Neural cell (in vitro differentiated cells): ENCODE data around the gene ELP5. TPM values are rescaled to one million over a fixed set of nuclear protein-coding genes. Genes with fewer than 3 reads are reported as not detected.

Experiments used
- H2AFZ ChIP-seq: fragments of 200-600, 300-800 bp; sonication (generic), shearing (Covaris generic); 2 replicates; pipeline ENCODE4 v1.6.0; 2014; ENCODE audit warnings: low read depth, mild to moderate bottlenecking, antibody characterized with exemption, low read length, moderate library complexity
- H3F3A ChIP-seq: fragments of 200-600 bp; shearing (Covaris generic); 2 replicates; pipeline ENCODE4 v1.6.1; 2016; ENCODE audit warnings: mild to moderate bottlenecking, moderate library complexity, mixed read lengths, antibody characterized with exemption, low read length; ENCODE audit not compliant: insufficient read depth, poor library complexity, severe bottlenecking
- H3K27ac ChIP-seq: fragments of 200-600, 300-800 bp; sonication (generic), shearing (Covaris generic); 2 replicates; pipeline ENCODE4 v1.5.1; 2014; ENCODE audit warnings: mild to moderate bottlenecking, low read length, moderate library complexity
- H3K27me3 ChIP-seq: fragments of 300-800, 200-600 bp; sonication (generic), shearing (Covaris generic); 2 replicates; pipeline ENCODE4 v1.6.0; 2014; ENCODE audit warnings: mild to moderate bottlenecking, low read depth, low read length, moderate library complexity; ENCODE audit not compliant: insufficient read depth
- H3K36me3 ChIP-seq: fragments of 300-800, 200-600 bp; sonication (generic), shearing (Covaris generic); 2 replicates; pipeline ENCODE4 v1.5.1; 2014; ENCODE audit warnings: mild to moderate bottlenecking, antibody characterized with exemption, low read length, moderate library complexity; ENCODE audit not compliant: insufficient read depth
- H3K4me2 ChIP-seq: fragments of 300-800, 200-600 bp; sonication (generic), shearing (Covaris generic); 2 replicates; pipeline ENCODE4 v1.6.0; 2014; ENCODE audit warnings: mild to moderate bottlenecking, low read length
- H3K4me3 ChIP-seq: fragments of 300-800, 200-600 bp; sonication (generic), shearing (Covaris generic); 2 replicates; pipeline ENCODE4 v1.5.1; 2014; ENCODE audit warnings: mild to moderate bottlenecking, low read length, moderate library complexity
- H3K79me2 ChIP-seq: fragments of 200-600 bp; shearing (Covaris generic); replicated peaks from 2 replicates; pipeline ENCODE4 v1.6.0; 2014; ENCODE audit warnings: mild to moderate bottlenecking, low read length, moderate library complexity; ENCODE audit not compliant: insufficient read depth
- H3K9ac ChIP-seq: fragments of 300-800, 200-600 bp; sonication (generic), shearing (Covaris generic); 2 replicates; pipeline ENCODE4 v1.6.1; 2016; ENCODE audit warnings: mild to moderate bottlenecking, low read length, mixed read lengths
- H3K9me2 ChIP-seq: fragments of 200-600 bp; shearing (Covaris generic); 2 replicates; pipeline ENCODE4 v1.6.1; 2016; ENCODE audit warnings: mild to moderate bottlenecking, low read length, mixed read lengths; ENCODE audit not compliant: insufficient read depth
- H3K9me3 ChIP-seq: fragments of 200-600, 300-800 bp; sonication (generic), shearing (Covaris generic); 2 replicates; pipeline ENCODE4 v1.6.1; 2016; ENCODE audit warnings: mild to moderate bottlenecking, mixed run types, low read length, moderate library complexity, mixed read lengths
- H4K20me1 ChIP-seq: fragments of 200-600 bp; shearing (Covaris generic); 2 replicates; pipeline ENCODE4 v1.6.1; 2016; ENCODE audit warnings: mild to moderate bottlenecking, mixed run types; ENCODE audit not compliant: insufficient read depth
- CTCF ChIP-seq: fragments of 450-650 bp; IDR thresholded peaks from 2 replicates; pipeline ENCODE4 v1.5.1; 2014; ENCODE audit warnings: antibody characterized with exemption, mild to moderate bottlenecking, moderate library complexity; ENCODE audit not compliant: poor library complexity, severe bottlenecking
- EP300 ChIP-seq: fragments of 450-650 bp; conservative IDR thresholded peaks from 2 replicates; pipeline ENCODE4 v1.6.1; 2014; ENCODE audit warnings: antibody characterized with exemption, mild to moderate bottlenecking, moderate library complexity; ENCODE audit not compliant: poor library complexity, severe bottlenecking
- EZH2 ChIP-seq: fragments of 200-600, 300-800 bp; shearing (Covaris generic), sonication (generic); IDR thresholded peaks from 2 replicates; pipeline ENCODE4 v1.6.1; 2014; ENCODE audit warnings: antibody characterized with exemption, low read length, borderline replicate concordance, mild to moderate bottlenecking; ENCODE audit not compliant: insufficient read depth, poor library complexity, severe bottlenecking
- MXI1 ChIP-seq: fragments of 450-650 bp; conservative IDR thresholded peaks from 2 replicates; pipeline ENCODE4 v1.6.1; 2014; ENCODE audit warnings: antibody characterized with exemption, mild to moderate bottlenecking; ENCODE audit not compliant: poor library complexity, severe bottlenecking
- POLR2AphosphoS5 ChIP-seq: IDR thresholded peaks from 2 replicates; pipeline ENCODE4 v1.6.1; 2012
- RAD21 ChIP-seq: fragments of 450-650 bp; conservative IDR thresholded peaks from 2 replicates; pipeline ENCODE4 v1.6.1; 2014; ENCODE audit warnings: antibody characterized with exemption, mild to moderate bottlenecking, moderate library complexity
- SMC3 ChIP-seq: fragments of 450-650 bp; conservative IDR thresholded peaks from 2 replicates; pipeline ENCODE4 v1.6.1; 2014; ENCODE audit warnings: antibody characterized with exemption, mild to moderate bottlenecking, moderate library complexity; ENCODE audit not compliant: poor library complexity
- TAF1 ChIP-seq: IDR thresholded peaks from 2 replicates; pipeline ENCODE4 v1.6.1; 2012; ENCODE audit warnings: low read depth
- polyA plus RNA-seq: library from polyadenylated mRNA; depleted of rRNA; stranded (reverse); fragments of >200 nt; gene quantifications from 2 replicates; pipeline ENCODE4 v1.2.3, GENCODE V29; 2014
- TF ChIP-seq, protein P1 (sequence below): IDR thresholded peaks from 2 replicates; pipeline ENCODE4 v1.6.1; 2012; ENCODE audit warnings: borderline replicate concordance

Gene ELP5
- polyA plus RNA-seq, 1 donor from 2014 or later, result 82.7 TPM

DNA sequence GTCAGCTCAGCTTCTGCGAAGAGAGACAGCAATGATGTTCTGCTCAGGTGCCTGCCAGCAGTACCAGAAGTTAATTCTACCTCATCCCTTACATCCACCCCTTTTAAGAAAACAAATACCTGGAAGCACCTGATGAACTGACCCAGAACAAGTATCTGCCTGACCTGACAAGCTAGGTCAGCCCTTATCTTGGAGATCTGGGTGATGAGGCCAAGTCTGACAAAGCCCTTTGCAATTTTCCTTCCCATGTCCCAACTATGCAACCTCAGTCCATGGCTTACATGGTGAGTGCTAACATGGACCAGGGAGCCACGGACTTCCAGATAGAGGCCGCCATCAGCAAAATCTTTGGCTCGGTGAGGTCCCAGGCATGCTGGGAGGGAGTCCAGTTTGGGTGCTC, 28.6 kb upstream of the ELP5 start:
- no peak overlapping the region for H3K27ac ChIP-seq
- H3K36me3 ChIP-seq, result no peaks in the 10 kb centered on the region
- H3K4me2 ChIP-seq, result no peak overlapping the region
- H3K9ac ChIP-seq, result no peak overlapping the region
- H4K20me1 ChIP-seq, result no peaks in the 10 kb centered on the region
- no peak overlapping the region for H3K4me3 ChIP-seq
- H3K27me3 ChIP-seq, result no peaks in the 10 kb centered on the region
- no peaks in the 10 kb centered on the region for H3K9me2 ChIP-seq
- no peaks in the 10 kb centered on the region for H3F3A ChIP-seq
- H3K9me3 ChIP-seq, result no peaks in the 10 kb centered on the region
- peaks cover 10% of the 10 kb centered on the region for H3K79me2 ChIP-seq
- no peak for TF ChIP-seq CTCF
- no peak for TF ChIP-seq TAF1
- TF ChIP-seq, protein P1, sequence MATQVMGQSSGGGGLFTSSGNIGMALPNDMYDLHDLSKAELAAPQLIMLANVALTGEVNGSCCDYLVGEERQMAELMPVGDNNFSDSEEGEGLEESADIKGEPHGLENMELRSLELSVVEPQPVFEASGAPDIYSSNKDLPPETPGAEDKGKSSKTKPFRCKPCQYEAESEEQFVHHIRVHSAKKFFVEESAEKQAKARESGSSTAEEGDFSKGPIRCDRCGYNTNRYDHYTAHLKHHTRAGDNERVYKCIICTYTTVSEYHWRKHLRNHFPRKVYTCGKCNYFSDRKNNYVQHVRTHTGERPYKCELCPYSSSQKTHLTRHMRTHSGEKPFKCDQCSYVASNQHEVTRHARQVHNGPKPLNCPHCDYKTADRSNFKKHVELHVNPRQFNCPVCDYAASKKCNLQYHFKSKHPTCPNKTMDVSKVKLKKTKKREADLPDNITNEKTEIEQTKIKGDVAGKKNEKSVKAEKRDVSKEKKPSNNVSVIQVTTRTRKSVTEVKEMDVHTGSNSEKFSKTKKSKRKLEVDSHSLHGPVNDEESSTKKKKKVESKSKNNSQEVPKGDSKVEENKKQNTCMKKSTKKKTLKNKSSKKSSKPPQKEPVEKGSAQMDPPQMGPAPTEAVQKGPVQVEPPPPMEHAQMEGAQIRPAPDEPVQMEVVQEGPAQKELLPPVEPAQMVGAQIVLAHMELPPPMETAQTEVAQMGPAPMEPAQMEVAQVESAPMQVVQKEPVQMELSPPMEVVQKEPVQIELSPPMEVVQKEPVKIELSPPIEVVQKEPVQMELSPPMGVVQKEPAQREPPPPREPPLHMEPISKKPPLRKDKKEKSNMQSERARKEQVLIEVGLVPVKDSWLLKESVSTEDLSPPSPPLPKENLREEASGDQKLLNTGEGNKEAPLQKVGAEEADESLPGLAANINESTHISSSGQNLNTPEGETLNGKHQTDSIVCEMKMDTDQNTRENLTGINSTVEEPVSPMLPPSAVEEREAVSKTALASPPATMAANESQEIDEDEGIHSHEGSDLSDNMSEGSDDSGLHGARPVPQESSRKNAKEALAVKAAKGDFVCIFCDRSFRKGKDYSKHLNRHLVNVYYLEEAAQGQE, result no peak
- no peak for TF ChIP-seq MXI1
- TF ChIP-seq SMC3, result no peak
- no peak for TF ChIP-seq RAD21
- no peak for TF ChIP-seq POLR2AphosphoS5
- TF ChIP-seq EP300, result no peak
- TF ChIP-seq EZH2, result no peak
- no peak overlapping the region for H2AFZ ChIP-seq

- H3K4me2 ChIP-seq, result no peak overlapping the region
- H3K4me3 ChIP-seq, result no peak overlapping the region
- no peaks in the 10 kb centered on the region for H3K27me3 ChIP-seq
- H3K27ac ChIP-seq, result no peak overlapping the region
- H4K20me1 ChIP-seq, result no peaks in the 10 kb centered on the region
- no peak overlapping the region for H3K9ac ChIP-seq
- no peaks in the 10 kb centered on the region for H3K36me3 ChIP-seq
- H2AFZ ChIP-seq, result no peak overlapping the region
- H3K79me2 ChIP-seq, result peaks cover 3% of the 10 kb centered on the region
- H3F3A ChIP-seq, result no peaks in the 10 kb centered on the region
- no peaks in the 10 kb centered on the region for H3K9me3 ChIP-seq
- no peaks in the 10 kb centered on the region for H3K9me2 ChIP-seq
- TF ChIP-seq TAF1, result no peak
- TF ChIP-seq SMC3, result no peak
- TF ChIP-seq MXI1, result no peak
- no peak for TF ChIP-seq RAD21
- no peak for TF ChIP-seq EP300
- TF ChIP-seq, protein P1, result no peak
Observed at GRCh38 chr17:7224110-7224509, 27.9 kb upstream of the ELP5 start.
